ENCODE data around the gene SIK3.
"Not testable (repeated sequence)": the region's sequence is repeated elsewhere in the genome, so short reads cannot be mapped to it uniquely, and the experiment has no call there.

Gene SIK3

DNA sequence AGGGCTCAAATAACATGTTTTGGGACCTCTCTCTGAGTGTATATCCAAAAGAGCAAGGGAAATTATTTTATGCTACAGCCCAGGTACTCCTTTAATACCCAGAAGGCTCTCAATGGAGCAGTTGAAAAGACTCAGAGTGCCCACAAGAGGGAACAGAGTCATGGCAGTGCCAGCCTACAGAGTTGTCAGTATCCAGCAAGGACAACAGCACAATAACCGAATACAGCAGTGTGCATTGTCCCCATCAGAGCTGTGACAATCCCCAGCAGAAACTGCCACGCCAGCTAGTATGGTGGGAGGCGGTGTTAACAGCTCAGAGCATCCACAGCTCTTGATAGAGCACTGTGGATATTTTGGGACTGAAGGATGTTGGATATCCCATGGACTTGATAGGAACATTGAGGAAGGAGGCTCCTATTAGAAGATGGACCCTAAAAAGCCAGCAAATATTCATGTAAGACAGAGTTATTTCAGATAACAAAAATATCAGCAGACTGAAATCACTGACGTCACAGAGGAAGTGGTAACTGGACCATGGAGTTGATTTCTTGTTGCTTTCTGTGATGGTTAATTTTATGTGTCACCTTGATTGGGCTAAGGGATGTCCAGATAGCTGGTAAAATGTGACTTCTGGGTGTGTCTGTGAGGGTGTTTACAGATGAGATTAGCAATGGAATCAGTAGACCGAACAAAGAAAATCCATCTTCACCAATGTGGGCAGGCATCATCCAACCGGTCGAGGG lies 28.2 kb upstream of the SIK3 start:
- H3K9me3 Mint-ChIP-seq = no peaks in the 10 kb centered on the region
- no peaks in the 10 kb centered on the region for H3K4me1 Mint-ChIP-seq
- no peak overlapping the region for H3K4me3 Mint-ChIP-seq
- ATAC-seq = no peak
- no peak for DNase-seq
- peaks cover 18% of the 10 kb centered on the region for H3K27me3 Mint-ChIP-seq
- no peak overlapping the region for H3K27ac Mint-ChIP-seq

DNA sequence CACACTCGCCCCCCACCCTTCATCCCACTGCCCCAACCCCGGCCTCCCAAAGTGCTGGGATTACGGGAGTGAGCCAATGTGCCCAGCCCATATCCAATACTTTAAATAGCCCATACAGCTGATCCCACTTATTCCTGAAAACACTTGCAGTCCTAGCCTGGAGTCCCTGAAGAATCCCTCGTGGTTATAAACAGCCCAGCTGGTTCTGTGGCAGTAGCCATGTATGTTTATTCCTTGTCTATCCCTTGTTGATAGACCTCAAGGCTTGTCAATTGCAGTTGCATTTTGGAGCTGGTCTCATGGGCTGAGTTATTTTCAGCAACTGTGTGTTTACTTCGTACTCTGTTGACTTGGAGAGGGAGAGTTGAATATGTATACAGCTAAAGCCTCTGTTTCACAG lies 24.3 kb upstream of the SIK3 start:
- Mint-ChIP-seq H3K9me3 (no peaks in the 10 kb centered on the region), H3K27ac (no peak overlapping the region), H3K4me1 (no peaks in the 10 kb centered on the region), H3K4me3 (no peak overlapping the region), H3K27me3 (peaks cover 16% of the 10 kb centered on the region)
- ATAC-seq = no peak
- no peak for DNase-seq

GRCh38 chr11:117121176-117121575 lies 22.9 kb upstream of the SIK3 start:
- Mint-ChIP-seq H3K4me3 (no peak overlapping the region), H3K27ac (no peak overlapping the region), H3K27me3 (peaks cover 12% of the 10 kb centered on the region), H3K9me3 (no peaks in the 10 kb centered on the region), H3K4me1 (no peaks in the 10 kb centered on the region)
- ATAC-seq (no peak), DNase-seq (no peak)

DNA sequence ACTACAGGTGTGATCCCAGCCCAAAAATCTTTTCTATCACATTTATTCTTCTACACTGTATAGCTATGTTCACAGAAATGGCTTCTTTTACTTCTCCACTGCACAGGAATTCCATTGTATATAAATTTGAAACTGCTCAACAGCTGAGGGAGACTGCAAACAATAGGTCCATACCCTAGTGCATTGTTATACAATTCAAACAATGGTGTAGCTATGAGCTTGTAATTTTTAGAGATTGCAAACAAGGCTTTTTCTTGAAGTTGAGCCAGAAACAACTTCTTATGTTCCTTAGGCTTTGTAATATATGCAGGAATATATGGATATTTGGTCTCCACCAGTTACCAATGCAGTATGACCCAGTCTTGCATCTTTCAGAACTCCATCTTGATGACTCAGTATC lies 19.5 kb upstream of the SIK3 start:
- Mint-ChIP-seq H3K27me3 (peaks cover 2% of the 10 kb centered on the region), H3K4me3 (no peak overlapping the region), H3K27ac (no peak overlapping the region), H3K4me1 (no peaks in the 10 kb centered on the region), H3K9me3 (no peaks in the 10 kb centered on the region)
- DNase-seq (no peak), ATAC-seq (no peak)

DNA sequence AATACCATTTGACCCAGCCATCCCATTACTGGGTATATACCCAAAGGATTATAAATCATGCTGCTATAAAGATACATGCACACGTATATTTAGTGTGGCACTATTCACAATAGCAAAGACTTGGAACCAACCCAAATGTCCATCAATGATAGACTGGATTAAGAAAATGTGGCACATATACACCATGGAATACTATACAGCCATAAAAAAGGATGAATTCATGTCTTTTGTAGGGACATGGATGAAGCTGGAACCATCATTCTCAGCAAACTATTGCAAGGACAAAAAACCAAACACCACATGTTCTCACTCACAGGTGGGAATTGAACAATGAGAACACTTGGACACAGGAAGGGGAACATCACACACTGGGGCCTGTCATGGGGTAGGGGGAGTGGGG lies 14.7 kb upstream of the SIK3 start:
- not testable (repeated sequence) for H3K9me3 Mint-ChIP-seq, ATAC-seq, H3K27me3 Mint-ChIP-seq, H3K4me3 Mint-ChIP-seq, DNase-seq, H3K4me1 Mint-ChIP-seq, H3K27ac Mint-ChIP-seq

- not testable (repeated sequence) for H3K4me1 Mint-ChIP-seq, H3K27ac Mint-ChIP-seq, ATAC-seq, DNase-seq, H3K9me3 Mint-ChIP-seq, H3K4me3 Mint-ChIP-seq, H3K27me3 Mint-ChIP-seq
These were observed 14.3 kb upstream of the SIK3 start for GRCh38 chr11:117112497-117112896.

GRCh38 chr11:117110294-117110950 lies 12.2 kb upstream of the SIK3 start:
- no peaks in the 10 kb centered on the region for H3K4me1 Mint-ChIP-seq
- ATAC-seq (no peak), DNase-seq (no peak)
- no peaks in the 10 kb centered on the region for H3K9me3 Mint-ChIP-seq
- no peak overlapping the region for H3K4me3 Mint-ChIP-seq
- H3K27me3 Mint-ChIP-seq = no peaks in the 10 kb centered on the region
- no peak overlapping the region for H3K27ac Mint-ChIP-seq

DNA sequence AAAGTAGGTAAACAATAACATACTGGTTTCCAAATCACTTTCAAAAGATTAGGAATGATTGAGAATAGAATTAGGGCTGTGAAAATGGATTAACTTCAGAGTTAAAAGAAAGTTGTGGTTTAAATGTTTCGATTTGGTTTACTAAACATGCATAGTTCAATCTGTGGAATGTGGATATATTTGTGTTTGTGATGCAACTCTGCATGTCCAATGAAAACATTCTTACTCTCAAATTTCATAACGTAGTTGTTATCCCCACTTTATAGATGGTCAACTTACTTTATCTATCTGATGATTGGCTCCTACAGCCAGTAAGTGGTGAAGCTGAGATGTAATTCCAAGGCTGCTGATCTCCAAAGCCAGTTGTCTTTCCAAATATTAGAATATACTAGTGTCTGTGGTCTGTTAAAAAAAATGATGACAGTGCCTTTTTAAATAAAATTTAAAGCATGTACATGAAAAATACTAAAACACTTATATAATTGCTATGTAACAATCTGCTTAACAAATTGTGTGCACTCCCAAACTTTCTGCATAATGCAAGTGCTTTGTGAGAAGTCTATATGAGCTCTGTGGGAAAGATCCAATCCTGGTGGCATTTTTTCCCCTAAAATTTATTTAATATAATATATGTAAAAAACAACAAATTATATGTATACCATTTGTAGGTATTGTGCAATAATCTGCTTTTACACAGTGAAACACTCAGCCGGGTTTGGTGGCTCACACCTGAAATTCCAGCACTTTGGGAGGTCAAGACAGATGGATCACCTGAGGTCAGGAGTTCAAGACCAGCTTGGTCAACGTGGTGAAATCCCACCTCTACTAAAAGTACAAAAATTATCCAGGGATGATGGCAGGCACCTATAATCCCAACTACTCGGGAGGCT lies 9.7 kb upstream of the SIK3 start:
- Mint-ChIP-seq H3K4me1 (no peaks in the 10 kb centered on the region), H3K9me3 (no peaks in the 10 kb centered on the region), H3K27ac (no peak overlapping the region), H3K27me3 (no peaks in the 10 kb centered on the region), H3K4me3 (no peak overlapping the region)
- DNase-seq (no peak), ATAC-seq (no peak)

DNA sequence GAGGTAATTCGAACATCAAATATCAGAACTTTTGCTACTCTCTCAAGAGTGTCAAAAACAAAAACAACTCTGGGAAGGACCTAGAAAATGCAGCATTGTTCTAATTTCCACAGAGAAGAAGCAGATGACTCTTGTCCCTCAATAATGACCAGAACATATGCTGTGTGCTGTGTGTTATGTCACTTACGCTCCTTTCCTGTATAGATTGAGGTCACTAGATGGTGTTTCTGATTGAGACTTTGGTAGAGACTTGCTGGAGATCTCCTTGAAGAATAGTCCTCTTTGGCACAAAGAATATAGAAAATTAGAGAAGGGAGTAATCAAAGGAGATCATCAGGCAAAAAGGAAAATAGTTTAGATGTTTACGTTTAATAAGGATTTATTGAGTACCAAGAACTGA lies 2.3 kb upstream of the SIK3 start:
- Mint-ChIP-seq H3K27me3 (no peaks in the 10 kb centered on the region), H3K27ac (no peak overlapping the region), H3K9me3 (no peaks in the 10 kb centered on the region), H3K4me1 (peaks cover 33% of the 10 kb centered on the region), H3K4me3 (no peak overlapping the region)
- DNase-seq (no peak), ATAC-seq (no peak)

GRCh38 chr11:117099696-117100095 lies 1.5 kb upstream of the SIK3 start:
- H3K4me1 Mint-ChIP-seq = peaks cover 42% of the 10 kb centered on the region
- H3K27me3 Mint-ChIP-seq = no peaks in the 10 kb centered on the region
- H3K4me3 Mint-ChIP-seq = no peak overlapping the region
- DNase-seq = no peak
- H3K9me3 Mint-ChIP-seq = no peaks in the 10 kb centered on the region
- no peak overlapping the region for H3K27ac Mint-ChIP-seq
- no peak for ATAC-seq

DNA sequence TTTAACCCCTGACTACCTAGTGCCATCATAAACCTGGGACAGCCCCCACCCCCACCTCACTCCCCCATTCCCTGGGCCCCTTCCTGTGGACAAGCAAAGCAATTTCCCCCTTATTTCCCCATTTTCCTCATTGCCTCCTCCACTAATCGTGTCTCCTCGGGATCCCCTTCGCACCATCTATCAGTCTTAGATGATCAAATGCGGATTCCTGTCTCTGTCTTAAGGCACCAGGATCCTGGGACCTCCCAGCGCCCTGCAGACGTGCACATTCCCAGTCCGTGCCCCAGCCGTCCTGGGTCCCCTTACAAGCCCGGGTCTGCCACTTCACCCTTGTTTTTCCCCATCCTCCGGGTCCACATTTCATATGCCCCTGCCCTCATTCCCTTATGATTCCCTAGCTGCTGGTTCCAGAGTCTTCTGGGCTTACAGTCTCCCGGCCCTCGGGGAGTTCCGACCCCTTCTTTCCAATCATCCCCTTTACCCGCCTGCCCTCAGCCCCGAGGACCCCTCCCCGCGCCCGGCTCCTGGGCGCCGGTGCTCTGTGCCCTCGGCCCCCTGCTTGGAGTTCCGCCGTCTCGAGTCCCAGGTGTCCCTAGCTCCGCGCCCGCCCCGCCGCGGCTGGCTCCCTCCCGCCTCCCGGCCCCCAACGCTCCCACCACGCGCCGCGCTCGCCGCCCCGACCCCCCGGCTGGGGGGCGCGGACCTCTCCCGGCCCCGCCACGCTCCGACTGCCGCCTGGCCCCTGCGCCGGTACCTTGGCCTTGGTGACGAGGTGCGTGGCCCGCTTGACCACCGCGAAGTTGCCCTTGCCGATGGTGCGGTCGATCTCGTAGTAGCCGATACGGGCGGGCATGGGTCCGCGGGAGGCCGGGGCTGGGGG lies 599 bp downstream of the SIK3 start:
- ATAC-seq (peak; percentile 43), DNase-seq (peak in 1 of 2 donors; percentile 49)
- Mint-ChIP-seq H3K9me3 (no peaks in the 10 kb centered on the region), H3K27me3 (no peaks in the 10 kb centered on the region), H3K27ac (peak overlapping the region; percentile 91 to 96), H3K4me1 (peaks cover 63% of the 10 kb centered on the region), H3K4me3 (peak overlapping the region; percentile 92 to 97)

DNA sequence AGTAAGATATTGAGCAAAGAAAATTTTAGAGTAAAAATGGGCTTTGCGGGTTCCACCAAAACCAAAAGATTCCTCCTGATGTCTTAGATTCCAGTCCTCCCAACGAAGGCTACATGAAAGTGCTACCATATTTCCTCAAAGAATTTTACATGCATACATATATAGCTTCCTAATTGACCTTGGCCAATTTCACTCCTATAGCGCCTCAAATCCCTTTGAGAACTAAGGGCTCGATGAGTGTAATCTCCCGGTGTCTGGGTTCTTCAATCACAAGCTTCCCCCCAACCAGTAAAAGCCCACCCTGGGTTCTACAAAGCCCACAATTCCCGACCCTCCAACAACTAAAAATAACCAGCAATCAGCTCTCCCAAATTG lies 1.2 kb downstream of the SIK3 start:
- Mint-ChIP-seq H3K4me3 (peak overlapping the region; percentile 92 to 97), H3K27me3 (no peaks in the 10 kb centered on the region), H3K9me3 (peaks cover 6% of the 10 kb centered on the region in 2 donors), H3K27ac (peak overlapping the region; percentile 91 to 96), H3K4me1 (peaks cover 69% of the 10 kb centered on the region)
- no peak for DNase-seq
- ATAC-seq = no peak

GRCh38 chr11:117096201-117096991 lies 1.8 kb downstream of the SIK3 start:
- H3K27ac Mint-ChIP-seq = peak overlapping the region; percentile 9 to 91
- H3K9me3 Mint-ChIP-seq = peaks cover 9 to 10% of the 10 kb centered on the region in 2 donors
- peak; percentile 32 for ATAC-seq
- H3K4me3 Mint-ChIP-seq = peak overlapping the region; percentile 92 to 97
- no peaks in the 10 kb centered on the region for H3K27me3 Mint-ChIP-seq
- peaks cover 74% of the 10 kb centered on the region for H3K4me1 Mint-ChIP-seq
- DNase-seq = peak; percentile 31 to 54

DNA sequence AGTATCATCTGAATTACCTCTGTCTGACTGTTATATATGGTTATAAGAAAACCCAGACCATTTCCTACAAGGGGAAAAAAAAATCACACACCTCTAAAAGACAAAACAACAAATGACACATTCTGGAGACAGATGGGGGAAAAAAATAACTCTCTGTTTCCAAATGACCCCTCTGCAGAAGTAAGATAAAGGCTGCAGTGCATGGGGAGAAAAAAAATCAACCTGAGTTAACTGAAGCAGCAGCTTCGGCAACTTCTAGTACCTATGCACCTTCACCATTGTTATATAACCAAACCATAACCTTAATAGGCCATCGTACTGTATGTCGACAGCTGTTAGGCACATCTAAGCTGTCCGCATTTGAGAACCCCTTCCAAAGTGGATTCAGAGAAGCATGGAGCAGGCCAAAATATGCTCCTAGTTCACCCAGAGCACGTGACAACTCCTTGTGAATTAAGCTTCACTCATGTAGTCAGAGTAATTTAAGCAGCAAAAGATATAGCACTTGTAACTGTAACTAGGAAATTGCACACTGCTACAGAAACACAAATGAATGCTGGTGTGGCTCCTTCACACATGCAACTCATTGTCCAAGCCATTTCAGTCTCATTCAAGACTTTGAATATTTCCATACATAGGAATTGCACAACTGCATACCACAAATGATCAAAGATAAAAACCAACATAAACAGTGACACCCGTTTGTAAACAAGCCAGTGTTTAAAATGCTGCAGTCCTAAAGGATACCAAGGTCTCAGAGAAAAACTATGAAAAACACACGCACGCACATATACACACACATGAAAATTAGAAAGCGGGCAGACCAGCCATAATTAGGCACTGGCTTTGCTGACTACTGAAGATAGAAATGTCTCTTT lies 2.7 kb downstream of the SIK3 start:
- H3K9me3 Mint-ChIP-seq = peaks cover 9 to 10% of the 10 kb centered on the region in 2 donors
- peaks cover 79% of the 10 kb centered on the region for H3K4me1 Mint-ChIP-seq
- DNase-seq (no peak), ATAC-seq (peak; percentile 6)
- no peaks in the 10 kb centered on the region for H3K27me3 Mint-ChIP-seq
- H3K4me3 Mint-ChIP-seq = peak overlapping the region; percentile 92 to 97
- H3K27ac Mint-ChIP-seq = peak overlapping the region; percentile 26 to 76

All from stimulated activated naive CD8-positive, alpha-beta T cell treated with anti-CD3 and anti-CD28 coated beads, Interleukin-15, amount 100 ng/mL, for 72 hours (primary cell).